Neural progenitor cell (in vitro differentiated cells): ENCODE data around the gene UNCX.

Experiments
- EZH2phosphoT487 ChIP-seq: fragments of 200-600 bp; sonication (generic); IDR thresholded peaks from 2 replicates; pipeline ENCODE4 v1.6.1; 2017; ENCODE audit warnings: antibody characterized with exemption
- TF ChIP-seq, protein P1 (sequence below): fragments of 200-600 bp; sonication (generic); IDR thresholded peaks from 2 replicates; pipeline ENCODE4 v1.5.1; 2017; ENCODE audit warnings: antibody characterized with exemption, mild to moderate bottlenecking

- TF ChIP-seq, protein P1, sequence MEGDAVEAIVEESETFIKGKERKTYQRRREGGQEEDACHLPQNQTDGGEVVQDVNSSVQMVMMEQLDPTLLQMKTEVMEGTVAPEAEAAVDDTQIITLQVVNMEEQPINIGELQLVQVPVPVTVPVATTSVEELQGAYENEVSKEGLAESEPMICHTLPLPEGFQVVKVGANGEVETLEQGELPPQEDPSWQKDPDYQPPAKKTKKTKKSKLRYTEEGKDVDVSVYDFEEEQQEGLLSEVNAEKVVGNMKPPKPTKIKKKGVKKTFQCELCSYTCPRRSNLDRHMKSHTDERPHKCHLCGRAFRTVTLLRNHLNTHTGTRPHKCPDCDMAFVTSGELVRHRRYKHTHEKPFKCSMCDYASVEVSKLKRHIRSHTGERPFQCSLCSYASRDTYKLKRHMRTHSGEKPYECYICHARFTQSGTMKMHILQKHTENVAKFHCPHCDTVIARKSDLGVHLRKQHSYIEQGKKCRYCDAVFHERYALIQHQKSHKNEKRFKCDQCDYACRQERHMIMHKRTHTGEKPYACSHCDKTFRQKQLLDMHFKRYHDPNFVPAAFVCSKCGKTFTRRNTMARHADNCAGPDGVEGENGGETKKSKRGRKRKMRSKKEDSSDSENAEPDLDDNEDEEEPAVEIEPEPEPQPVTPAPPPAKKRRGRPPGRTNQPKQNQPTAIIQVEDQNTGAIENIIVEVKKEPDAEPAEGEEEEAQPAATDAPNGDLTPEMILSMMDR: no peak
- TF ChIP-seq EZH2phosphoT487: no peak
These were observed 19.3 kb downstream of the UNCX start for GRCh38 chr7:1251796-1252539.
